ENCODE results near the gene COL18A1.

COL18A1 gene

DNA sequence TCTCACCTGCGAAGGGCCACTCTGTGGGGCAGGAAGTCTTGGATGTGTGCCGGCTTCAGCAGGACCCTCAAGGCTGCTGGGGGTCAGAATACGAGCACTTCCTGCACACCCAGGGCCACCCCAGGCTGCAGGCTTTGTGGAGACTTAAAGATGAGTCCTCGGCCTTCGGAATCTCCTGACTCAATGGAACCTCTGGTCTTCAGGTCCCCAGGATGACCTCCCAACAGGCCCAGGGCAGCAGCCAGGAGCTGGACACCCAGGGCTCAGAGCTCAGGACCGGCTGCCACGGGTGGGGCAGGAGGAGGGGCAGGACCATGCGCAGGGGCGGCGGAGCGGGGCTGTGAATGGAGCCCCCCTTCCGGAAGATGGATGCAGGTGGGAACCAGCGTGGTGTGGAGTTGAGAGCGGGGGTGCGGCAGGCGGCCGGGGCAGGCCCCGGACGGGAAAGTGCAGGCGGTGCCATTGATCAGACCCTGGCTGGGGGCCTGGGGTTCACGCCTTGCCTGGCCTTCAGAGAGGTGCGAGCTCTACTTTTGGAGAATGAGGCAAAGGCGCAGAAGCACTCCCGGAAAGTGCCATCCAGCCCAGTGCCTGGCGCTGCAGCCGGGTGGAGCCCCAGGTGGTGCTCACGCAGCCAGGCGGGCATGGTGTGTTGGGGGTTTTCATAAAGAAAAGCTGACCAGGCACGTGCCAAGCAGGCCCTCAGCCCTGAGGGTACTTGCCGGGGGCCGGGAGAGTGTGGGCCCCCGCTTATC lies 10.4 kb downstream of the COL18A1 start:
- DNase-seq, result no peak

DNA sequence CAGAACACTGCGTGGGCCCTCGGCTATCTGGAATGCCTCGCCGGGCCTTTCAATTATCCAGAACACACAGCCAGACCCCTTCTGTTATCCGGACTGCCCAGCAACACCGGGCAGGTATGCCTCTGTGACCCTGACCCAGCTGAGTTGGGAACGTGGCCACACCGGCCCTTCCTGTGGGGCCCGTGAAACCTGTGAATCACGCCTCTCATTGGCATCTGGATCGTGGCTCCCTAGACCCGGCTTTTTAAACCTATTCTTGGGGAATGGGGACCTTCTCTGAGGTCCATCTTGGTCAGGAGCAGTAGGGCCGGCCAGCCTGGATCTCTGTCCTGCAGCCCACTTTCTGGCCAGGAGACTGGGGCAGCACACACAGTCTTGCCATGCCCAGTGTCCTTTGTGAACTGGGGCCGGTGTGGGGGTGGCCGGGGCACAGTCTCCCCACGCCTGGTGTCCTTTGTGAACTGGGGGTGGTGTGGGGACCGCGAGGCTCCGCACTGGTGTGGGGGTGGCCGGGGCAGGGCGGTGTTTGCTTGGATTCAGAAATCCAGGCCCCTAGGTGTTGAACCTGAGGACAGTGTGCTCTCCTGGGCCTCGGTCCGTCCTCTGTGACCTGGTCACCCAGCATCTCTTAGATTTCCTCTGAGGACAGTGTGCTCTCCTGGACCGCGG lies 11.1 kb downstream of the COL18A1 start:
- no peak for DNase-seq

DNA sequence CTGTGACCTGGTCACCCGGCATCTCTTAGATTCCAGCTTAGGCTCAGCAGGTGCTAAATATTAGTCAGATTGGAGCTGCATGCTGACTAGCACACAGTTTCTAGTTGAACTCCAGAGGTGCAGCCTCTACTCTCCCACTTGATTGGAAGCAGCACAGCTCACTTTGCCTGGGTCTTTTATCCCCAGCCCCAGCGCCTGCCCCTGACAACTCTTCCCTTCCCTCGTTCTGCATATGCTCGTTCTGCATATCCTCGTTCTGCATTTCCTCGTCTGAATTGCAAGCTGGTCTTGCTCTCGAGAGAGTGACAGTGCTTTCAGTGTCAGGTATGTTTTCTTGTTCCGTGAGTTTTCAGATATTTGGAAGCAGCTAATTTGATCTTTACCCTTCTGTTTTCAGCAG lies 11.7 kb downstream of the COL18A1 start:
- no peak for DNase-seq

GRCh38 chr21:45417256-45417950 lies 12.4 kb downstream of the COL18A1 start:
- no peak for DNase-seq

DNA sequence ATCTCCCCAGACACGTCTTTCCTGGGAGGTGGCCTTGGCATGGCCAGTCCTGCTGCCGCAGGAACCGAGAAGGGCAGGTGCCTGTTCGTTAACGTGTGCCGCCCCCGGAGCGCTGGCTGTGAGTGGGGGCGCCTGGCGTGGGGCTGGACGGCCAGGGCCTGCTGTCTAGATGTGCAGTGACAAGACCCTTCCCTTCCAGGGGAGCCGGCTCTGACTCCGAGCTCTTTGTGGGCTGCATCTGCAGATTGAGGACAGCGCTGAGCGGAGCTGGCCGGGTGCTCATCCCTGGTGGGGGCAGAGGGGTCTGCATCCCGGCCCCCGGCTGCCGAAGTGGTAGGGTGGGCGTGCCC lies 13.0 kb downstream of the COL18A1 start:
- no peak for DNase-seq

DNA sequence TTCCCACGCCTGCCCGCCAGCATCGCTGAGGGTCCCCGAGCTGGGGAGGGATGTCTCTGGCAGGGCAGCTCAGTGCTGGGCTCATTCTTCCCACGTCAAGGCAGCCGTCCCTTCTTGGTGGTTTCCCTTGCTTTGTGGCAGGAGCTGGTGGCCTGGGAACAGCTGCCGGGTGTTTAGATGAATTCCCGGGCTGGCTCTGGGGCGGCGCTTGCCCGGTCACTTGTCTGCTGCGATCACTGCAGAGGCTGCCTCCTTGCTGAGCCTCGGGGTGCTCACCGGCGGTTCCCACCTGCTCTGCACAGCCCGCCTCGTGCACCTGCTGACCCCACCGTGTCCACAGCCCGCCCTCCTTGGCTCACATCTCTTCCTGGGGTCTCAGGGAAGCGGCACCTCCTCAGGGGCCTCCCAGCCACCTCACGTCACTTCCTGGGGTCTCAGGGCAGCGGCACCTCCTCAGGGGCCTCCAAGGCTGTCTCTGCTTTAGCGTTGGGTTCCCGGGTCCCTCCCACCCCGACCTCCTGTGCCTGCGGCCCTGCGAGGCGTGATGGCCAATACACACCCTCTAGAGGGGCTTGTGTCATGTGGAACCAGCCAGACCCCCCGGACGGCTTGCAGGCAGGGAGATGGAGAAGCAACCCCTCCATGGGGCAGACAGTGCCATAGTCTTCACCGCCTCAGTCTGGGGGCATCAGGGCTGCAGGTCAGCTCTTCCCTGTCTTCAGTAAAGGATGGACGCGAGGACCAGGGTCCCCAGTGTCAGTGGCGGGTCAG lies 13.5 kb downstream of the COL18A1 start:
- DNase-seq, result no peak

GRCh38 chr21:45419162-45419561 lies 14.2 kb downstream of the COL18A1 start:
- DNase-seq, result no peak

- no peak for DNase-seq
These were observed 15.4 kb downstream of the COL18A1 start for GRCh38 chr21:45420061-45421041.

- DNase-seq, result no peak
These were observed 16.3 kb downstream of the COL18A1 start for GRCh38 chr21:45421071-45421845.

DNA sequence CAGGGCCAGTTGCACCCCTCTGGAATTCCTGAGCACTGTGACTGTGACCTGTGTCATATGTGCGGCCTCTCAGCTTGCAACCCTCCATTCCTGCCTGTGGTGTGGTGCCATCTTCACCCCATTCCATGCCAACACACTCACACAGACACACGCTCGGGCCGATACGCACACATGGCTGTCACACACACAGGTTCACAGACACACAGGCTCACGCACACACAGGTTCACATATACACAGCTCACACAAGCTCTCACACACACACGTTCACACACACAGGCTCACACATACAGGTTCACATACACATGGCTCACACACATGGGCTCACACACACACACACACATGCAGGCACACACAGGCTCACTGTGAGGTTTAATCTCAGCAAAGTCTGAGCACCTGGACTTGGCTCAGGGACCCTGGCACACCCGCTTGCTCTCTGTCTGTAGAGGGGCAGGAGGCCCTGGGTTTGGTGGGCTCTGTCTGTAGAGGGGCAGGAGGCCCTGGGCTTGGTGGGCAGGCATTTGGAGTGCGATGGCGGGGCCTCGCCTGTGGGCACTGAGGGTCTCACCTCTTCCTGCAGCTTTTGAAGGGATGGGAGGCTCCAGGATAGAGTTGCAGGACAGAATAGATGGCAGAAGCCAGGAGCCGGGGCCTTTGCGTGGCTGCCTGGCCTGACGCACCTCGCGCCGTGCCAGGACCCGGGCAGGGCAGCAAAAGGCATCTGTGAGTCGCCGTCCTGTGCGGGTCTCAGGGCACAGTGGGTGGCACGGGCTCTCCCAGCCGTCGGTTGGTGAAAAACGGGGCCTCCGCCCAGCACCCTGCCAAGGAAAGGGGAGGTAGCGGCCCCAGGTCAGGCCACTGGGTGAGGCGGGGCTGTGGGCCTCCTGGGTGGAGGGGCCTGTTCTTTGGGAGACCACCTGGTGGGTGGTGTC lies 17.1 kb downstream of the COL18A1 start:
- DNase-seq, result no peak

DNA sequence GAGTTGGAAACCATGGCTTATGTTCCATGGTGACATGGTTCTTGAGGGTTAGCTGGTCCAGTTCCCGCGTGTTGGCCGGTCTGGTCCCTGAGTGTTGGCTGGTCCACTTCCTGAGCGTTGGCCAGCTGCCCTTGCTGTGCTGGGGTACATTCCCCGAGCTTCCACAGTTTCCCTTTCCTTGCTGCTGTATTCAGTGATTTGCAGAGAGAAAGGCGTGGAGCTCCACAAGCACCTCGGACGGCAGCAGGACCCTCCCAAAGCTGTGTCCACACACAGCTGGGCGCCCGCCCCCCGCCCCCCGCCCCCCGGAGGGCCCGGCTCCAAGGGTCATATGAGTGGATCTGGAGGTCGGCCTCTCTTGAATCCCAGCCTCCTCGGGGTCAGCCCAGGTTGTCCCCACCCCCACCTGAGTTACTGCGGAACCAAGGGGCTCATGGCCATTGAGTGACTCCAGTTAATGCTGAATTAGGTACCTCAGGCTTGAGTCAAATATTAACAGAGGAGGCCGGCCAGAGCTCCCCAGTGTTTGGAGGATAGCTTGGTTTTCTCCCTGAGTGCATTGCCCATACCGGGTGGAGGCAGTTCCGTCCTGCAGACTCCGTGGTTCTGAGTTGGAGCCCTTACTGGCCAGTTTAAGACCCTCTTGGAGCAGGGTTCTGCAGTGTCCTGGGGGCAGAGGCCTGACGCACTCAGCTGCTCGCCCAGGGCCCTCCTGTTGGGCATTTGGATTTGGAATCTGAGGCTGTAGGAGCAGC lies 18.4 kb downstream of the COL18A1 start:
- DNase-seq, result no peak

- no peak for DNase-seq
These were observed 19.2 kb downstream of the COL18A1 start for GRCh38 chr21:45423968-45424853.

DNA sequence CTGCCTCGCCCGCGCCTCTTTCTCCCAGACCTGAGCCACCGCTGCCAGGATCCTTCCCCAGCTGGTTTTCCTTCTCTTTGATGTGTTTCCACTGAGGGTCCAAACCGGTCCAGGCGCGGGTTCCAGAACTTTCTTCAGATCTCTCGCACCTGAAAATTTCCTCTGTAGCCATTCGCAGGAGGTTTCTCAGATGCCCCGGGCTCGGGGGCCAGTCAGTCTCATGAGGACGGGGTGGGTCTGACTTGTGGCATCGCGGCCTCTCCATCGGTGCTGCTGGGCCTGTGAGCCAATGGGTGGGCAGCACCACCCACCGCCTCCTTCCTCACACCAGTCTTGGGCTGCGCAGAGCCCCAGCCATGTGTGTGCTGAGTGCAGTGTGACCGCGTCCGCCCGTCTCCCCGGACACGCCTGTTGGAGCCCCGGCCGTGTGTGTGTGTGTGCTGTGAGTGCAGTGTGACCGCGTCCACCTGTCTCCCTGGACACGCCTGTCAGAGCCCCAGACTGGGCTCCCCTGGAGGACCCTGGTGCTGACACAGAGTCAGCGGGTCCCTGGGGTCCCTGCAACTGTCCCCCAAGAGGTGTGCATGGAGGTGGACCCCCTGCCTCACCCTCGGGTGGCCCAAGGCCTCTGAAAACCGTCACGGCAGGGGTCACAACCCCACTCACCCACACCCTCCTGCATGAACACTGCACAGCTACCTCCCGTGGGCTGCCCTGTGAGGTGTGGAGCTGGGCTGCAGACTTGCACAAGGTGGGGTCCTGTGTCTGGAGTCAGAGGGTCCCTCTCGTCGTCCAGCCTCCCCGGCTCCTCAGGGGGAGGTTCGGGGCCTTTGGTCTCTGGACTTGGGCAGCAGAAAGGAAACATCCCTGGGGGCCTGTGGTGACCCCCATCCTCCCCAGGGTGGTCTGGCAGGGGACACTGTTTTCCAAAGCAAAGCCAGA lies 20.2 kb downstream of the COL18A1 start:
- no peak for DNase-seq

DNA sequence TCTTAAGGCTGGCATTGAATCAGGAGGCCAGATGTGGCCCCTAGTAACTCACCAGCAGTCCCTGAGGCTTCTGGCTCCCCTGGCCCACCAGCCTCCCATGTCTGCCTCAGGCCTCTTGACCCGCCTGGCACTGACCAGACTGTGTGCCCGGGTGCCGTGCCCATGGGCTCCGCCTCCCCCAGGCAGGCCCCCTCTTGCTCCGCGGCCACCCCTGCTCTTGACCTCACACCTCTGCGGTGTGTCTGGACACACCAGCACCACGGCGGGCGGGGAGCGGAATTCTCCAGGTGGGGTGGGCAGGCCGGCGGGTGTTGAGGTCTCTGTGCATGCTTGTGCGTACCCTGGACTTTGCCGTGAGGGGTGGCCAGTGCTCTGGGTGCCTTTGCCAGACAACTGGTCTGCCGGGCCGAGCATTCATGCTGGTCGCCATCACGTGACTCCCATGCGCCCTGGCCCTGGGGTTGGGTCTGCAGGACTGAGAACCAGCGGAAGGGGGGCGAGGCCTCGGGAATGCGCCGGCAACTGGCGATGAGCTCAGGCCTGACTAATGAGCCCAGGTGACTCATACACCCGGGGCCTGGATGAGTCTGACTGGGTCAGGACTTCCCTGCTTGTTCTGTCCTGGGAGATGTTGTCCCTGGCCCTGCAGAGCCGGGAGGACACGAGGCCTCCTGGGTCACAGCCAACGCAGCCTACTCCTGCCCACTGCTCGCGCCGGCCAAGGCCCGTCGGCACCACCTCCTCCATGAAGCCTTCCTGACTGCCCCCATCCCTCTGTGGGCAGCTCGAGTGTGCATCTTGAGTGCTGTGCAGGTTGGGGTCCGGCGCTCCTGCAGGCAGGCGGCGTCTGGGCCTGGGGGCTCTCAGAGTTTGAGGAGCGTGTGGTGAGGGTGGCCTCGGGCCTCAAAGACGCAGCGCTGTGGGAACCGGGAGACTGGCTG lies 22.6 kb downstream of the COL18A1 start:
- no peak for DNase-seq

GRCh38 chr21:45428534-45428933 lies 23.6 kb downstream of the COL18A1 start:
- no peak for DNase-seq
